ENCODE results near the gene MAN2B1. TPM values are rescaled to one million over a fixed set of nuclear protein-coding genes. Genes with fewer than 3 reads are reported as not detected.
"Not testable (repeated sequence)": the region's sequence is repeated elsewhere in the genome, so short reads cannot be mapped to it uniquely, and the experiment has no call there.

MAN2B1 gene
- total and polyA plus RNA-seq, 2 experiments from 2014 or later = 68.8 to 77.1 TPM

DNA sequence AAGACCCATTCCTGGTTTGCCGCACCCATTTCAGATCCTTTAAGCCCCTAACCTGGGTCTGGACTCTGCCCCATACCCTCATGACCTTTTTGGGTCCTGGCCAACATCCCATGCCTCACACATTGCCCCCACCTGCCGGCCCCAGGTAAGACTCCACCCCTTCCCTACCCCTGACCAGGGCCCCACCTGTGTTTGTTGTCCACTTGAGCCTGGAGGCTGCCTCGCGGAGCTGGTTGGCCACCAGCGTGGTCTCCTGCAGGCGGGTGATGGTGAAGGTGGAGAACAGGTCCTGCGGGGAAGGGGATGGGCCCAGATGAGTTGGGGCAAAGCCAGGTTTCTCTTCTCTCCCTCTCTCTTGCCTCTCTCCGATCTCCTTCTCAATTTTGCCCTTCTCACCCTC is 19.5 kb downstream of the MAN2B1 start:
- H3K4me1 ChIP-seq (ENCODE audit: insufficient read depth) = no peaks in the 10 kb centered on the region
- no peaks in the 10 kb centered on the region for H3K27me3 ChIP-seq
- DNase-seq (ENCODE audit: low spot score) = no peak
- 86% methylated on average over 8 of the region's 8 CpGs for WGBS (ENCODE audit: low lambda C conversion rate, missing lambda C conversion rate)
- H2AFZ ChIP-seq = no peak overlapping the region
- no peaks in the 10 kb centered on the region for H3K9me3 ChIP-seq (ENCODE audit: low read depth)
- no peaks in the 10 kb centered on the region for H4K20me1 ChIP-seq (ENCODE audit: insufficient read depth, poor library complexity, severe bottlenecking)
- no peaks in the 10 kb centered on the region for H3K9me2 ChIP-seq (replicated peaks; ENCODE audit: insufficient read depth)
- TF ChIP-seq EZH2phosphoT487 (IDR thresholded peaks at IDR 0.05; ENCODE audit: low read depth, severe bottlenecking, unreplicated experiment) = no peak
- no peak overlapping the region for H3K27ac ChIP-seq
- H3K4me3 ChIP-seq = no peak overlapping the region
- H3K4me2 ChIP-seq = no peak overlapping the region
- H3K36me3 ChIP-seq (replicated peaks; ENCODE audit: insufficient read depth, low read depth) = no peaks in the 10 kb centered on the region
- no peaks in the 10 kb centered on the region for H3K79me2 ChIP-seq

DNA sequence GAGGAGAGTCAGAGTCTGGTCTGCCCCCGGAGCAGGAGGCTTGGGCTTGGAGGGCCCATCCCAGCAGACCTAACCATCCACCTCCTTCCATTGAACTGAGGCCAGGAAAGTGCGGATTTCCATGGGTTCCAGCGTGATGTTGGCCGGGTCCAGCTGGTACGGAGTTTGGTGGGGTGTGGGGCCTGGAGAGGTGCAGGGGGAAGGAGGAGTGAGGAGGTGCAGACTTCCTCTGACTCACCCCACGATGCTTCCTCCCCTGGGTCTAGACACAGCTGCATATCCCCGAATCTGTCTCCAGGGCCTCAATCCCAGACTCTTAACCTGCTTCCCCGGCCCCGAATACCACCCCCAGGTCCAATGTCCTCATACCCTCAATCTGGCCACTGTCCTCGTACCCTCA is 20.0 kb downstream of the MAN2B1 start:
- H3K4me2 ChIP-seq = no peak overlapping the region
- no peak overlapping the region for H3K4me3 ChIP-seq
- no peaks in the 10 kb centered on the region for H4K20me1 ChIP-seq (ENCODE audit: insufficient read depth, poor library complexity, severe bottlenecking)
- H3K36me3 ChIP-seq (replicated peaks; ENCODE audit: insufficient read depth, low read depth) = no peaks in the 10 kb centered on the region
- no peak overlapping the region for H3K27ac ChIP-seq
- no peak overlapping the region for H2AFZ ChIP-seq
- WGBS (ENCODE audit: low lambda C conversion rate, missing lambda C conversion rate) = 97% methylated on average over 10 of the region's 10 CpGs
- H3K27me3 ChIP-seq = no peaks in the 10 kb centered on the region
- no peak for TF ChIP-seq EZH2phosphoT487 (IDR thresholded peaks at IDR 0.05; ENCODE audit: low read depth, severe bottlenecking, unreplicated experiment)
- no peak for TF ChIP-seq EZH2 (IDR thresholded peaks at IDR 0.05; ENCODE audit: borderline replicate concordance)
- TF ChIP-seq, protein P1, sequence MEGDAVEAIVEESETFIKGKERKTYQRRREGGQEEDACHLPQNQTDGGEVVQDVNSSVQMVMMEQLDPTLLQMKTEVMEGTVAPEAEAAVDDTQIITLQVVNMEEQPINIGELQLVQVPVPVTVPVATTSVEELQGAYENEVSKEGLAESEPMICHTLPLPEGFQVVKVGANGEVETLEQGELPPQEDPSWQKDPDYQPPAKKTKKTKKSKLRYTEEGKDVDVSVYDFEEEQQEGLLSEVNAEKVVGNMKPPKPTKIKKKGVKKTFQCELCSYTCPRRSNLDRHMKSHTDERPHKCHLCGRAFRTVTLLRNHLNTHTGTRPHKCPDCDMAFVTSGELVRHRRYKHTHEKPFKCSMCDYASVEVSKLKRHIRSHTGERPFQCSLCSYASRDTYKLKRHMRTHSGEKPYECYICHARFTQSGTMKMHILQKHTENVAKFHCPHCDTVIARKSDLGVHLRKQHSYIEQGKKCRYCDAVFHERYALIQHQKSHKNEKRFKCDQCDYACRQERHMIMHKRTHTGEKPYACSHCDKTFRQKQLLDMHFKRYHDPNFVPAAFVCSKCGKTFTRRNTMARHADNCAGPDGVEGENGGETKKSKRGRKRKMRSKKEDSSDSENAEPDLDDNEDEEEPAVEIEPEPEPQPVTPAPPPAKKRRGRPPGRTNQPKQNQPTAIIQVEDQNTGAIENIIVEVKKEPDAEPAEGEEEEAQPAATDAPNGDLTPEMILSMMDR (IDR thresholded peaks at IDR 0.05; ENCODE audit: poor library complexity) = no peak
- no peaks in the 10 kb centered on the region for H3K4me1 ChIP-seq (ENCODE audit: insufficient read depth)
- H3K79me2 ChIP-seq = no peaks in the 10 kb centered on the region
- no peaks in the 10 kb centered on the region for H3K9me3 ChIP-seq (ENCODE audit: low read depth)
- no peak for DNase-seq (ENCODE audit: low spot score)
- H3K9me2 ChIP-seq (replicated peaks; ENCODE audit: insufficient read depth) = no peaks in the 10 kb centered on the region

DNA sequence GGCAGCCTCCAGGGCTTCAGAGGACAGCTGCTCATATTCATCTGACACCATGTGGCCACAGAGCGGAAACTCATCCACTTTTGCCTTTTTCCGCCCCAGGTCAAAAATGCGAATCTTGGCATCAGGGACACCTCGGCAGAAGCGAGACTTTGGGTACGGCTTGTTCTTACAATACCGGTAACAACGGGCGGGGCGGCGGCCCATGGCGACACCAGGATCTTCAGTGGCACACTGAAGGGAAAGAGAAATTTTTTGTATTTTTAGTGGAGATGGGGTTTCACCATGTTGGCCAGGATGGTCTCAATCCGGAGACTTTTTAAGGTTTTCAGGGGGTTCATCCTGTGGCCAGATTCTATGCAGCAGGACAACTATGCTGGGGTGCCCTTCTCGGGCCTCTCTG is 22.8 kb downstream of the MAN2B1 start:
- not testable (repeated sequence) for H4K20me1 ChIP-seq (ENCODE audit: insufficient read depth, poor library complexity, severe bottlenecking); H3K9me2 ChIP-seq (replicated peaks; ENCODE audit: insufficient read depth); H3K4me2 ChIP-seq; H3K4me3 ChIP-seq; H3K27ac ChIP-seq; H3K4me1 ChIP-seq (ENCODE audit: insufficient read depth); H3K27me3 ChIP-seq; H3K9me3 ChIP-seq (ENCODE audit: low read depth); H3K79me2 ChIP-seq; DNase-seq (ENCODE audit: low spot score); H3K36me3 ChIP-seq (replicated peaks; ENCODE audit: insufficient read depth, low read depth); H2AFZ ChIP-seq
- 98% methylated on average over 14 of the region's 14 CpGs for WGBS (ENCODE audit: low lambda C conversion rate, missing lambda C conversion rate)

DNA sequence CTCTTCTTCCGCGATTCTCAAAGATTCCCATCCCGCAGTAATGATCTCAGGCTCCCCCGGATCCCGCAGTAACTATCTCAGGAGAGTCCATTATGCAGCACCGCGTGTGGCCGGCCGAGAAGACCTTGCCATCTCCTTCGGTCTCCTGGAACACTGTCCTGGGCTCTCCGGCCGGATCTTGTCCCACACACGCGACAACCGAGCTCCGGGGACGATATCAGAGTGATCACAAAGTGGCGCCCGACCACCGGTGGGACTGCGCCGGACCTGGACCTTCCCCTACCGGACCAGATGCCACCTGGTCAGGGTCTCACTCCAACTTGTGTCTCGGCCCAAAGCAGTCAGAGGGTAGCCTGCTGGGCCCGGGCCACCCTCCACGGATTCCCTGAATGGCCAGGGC is 24.0 kb downstream of the MAN2B1 start:
- H3K27ac ChIP-seq = no peak overlapping the region
- H3K4me3 ChIP-seq = no peak overlapping the region
- no peaks in the 10 kb centered on the region for H3K36me3 ChIP-seq (replicated peaks; ENCODE audit: insufficient read depth, low read depth)
- no peaks in the 10 kb centered on the region for H3K4me1 ChIP-seq (ENCODE audit: insufficient read depth)
- H3K9me3 ChIP-seq (ENCODE audit: low read depth) = no peaks in the 10 kb centered on the region
- no peak for TF ChIP-seq EZH2phosphoT487 (IDR thresholded peaks at IDR 0.05; ENCODE audit: low read depth, severe bottlenecking, unreplicated experiment)
- no peak for TF ChIP-seq EZH2 (IDR thresholded peaks at IDR 0.05; ENCODE audit: borderline replicate concordance)
- TF ChIP-seq, protein P1 (IDR thresholded peaks at IDR 0.05; ENCODE audit: poor library complexity) = no peak
- H3K9me2 ChIP-seq (replicated peaks; ENCODE audit: insufficient read depth) = no peaks in the 10 kb centered on the region
- H3K4me2 ChIP-seq = no peak overlapping the region
- H3K27me3 ChIP-seq = no peaks in the 10 kb centered on the region
- 94% methylated on average over 26 of the region's 26 CpGs for WGBS (ENCODE audit: low lambda C conversion rate, missing lambda C conversion rate)
- H2AFZ ChIP-seq = no peak overlapping the region
- H3K79me2 ChIP-seq = no peaks in the 10 kb centered on the region
- no peak for DNase-seq (ENCODE audit: low spot score)
- H4K20me1 ChIP-seq (ENCODE audit: insufficient read depth, poor library complexity, severe bottlenecking) = no peaks in the 10 kb centered on the region
